Activated B cell treated with CpG ODN at 0.5 μM for 24 hours (primary cell): ENCODE data around the gene LSM3. TPM values are rescaled to one million over a fixed set of nuclear protein-coding genes. Genes with fewer than 3 reads are reported as not detected.

Source experiments
- ATAC-seq: fragments of 200-7000 bp; cut with Tn5 transposase; one replicate; pipeline ENCODE4 v1.10.0; 2021; ENCODE audit warnings: low read depth, mild to moderate bottlenecking, moderate library complexity
- CTCF ChIA-PET: fragments of 350-600 bp; sonication (Branson Sonifier 250); formaldehyde crosslinking; loops from one replicate; lab custom pipeline; 2021; ENCODE audit warnings: antibody characterized with exemption; lab: Charles Lee
- POLR2A ChIA-PET: fragments of 350-600 bp; sonication (Branson Sonifier 250); formaldehyde crosslinking; loops from one replicate; lab custom pipeline; 2021; ENCODE audit warnings: antibody characterized with exemption; lab: Charles Lee
- DNase-seq: peaks from one replicate; pipeline ENCODE4 v3.0.0; 2022
- H3K27ac Mint-ChIP-seq: one replicate; pipeline ENCODE4 v1.8.0; 2020; ENCODE audit warnings: mixed read lengths
- H3K27me3 Mint-ChIP-seq: one replicate; pipeline ENCODE4 v1.8.0; 2021; ENCODE audit warnings: mixed read lengths
- H3K36me3 Mint-ChIP-seq: one replicate; pipeline ENCODE4 v1.8.0; 2021; ENCODE audit warnings: low read depth, mixed read lengths
- H3K4me1 Mint-ChIP-seq: one replicate; pipeline ENCODE4 v1.8.0; 2021; ENCODE audit warnings: mixed read lengths
- H3K4me3 Mint-ChIP-seq: one replicate; pipeline ENCODE4 v1.8.0; 2020; ENCODE audit warnings: mild to moderate bottlenecking, mixed read lengths
- H3K9me3 Mint-ChIP-seq: one replicate; pipeline ENCODE4 v1.8.0; 2020; ENCODE audit warnings: mixed read lengths
- CTCF ChIP-seq: fragments of 200-600 bp; IDR thresholded peaks from one replicate; pipeline ENCODE4 v1.8.0; 2022; ENCODE audit warnings: antibody characterized with exemption, mild to moderate bottlenecking
- intact Hi-C: fragments of 100-400 bp; cut with micrococcal nuclease; formaldehyde crosslinking; loops from one replicate; pipeline ENCODE4 v1.15.1; 2024
- total RNA-seq: library from RNA; stranded (reverse); gene quantifications from 2 replicates; pipeline ENCODE4 v1.2.3, GENCODE V29; 2022

The LSM3 gene
- total RNA-seq, 1 donor from 2014 or later, result 12.9 TPM

- Mint-ChIP-seq H3K27ac (peak overlapping the region; percentile 96), H3K9me3 (no peaks in the 10 kb centered on the region), H3K4me1 (peaks cover 20% of the 10 kb centered on the region), H3K4me3 (no peak overlapping the region), H3K27me3 (no peaks in the 10 kb centered on the region), H3K36me3 (peaks cover 75% of the 10 kb centered on the region)
- DNase-seq (no peak), ATAC-seq (no peak)
- CTCF ChIA-PET, result interaction anchor here (0.8 to 1.6 kb wide), 2 partner anchors 35 to 247 kb away, joined by 4 to 6 read pairs; partner anchors contain the start of genes LSM3 and XPC
- intact Hi-C loops, result loop anchor here (1.0 kb wide), 2 partner anchors 19 to 35 kb away; partner anchors contain the start of genes CHCHD4, LSM3 and XPC
- no peak for TF ChIP-seq CTCF
- POLR2A ChIA-PET, result interaction anchor here (0.5 to 1.8 kb wide), 2 partner anchors 14 to 19 kb away, joined by 8 to 16 read pairs; partner anchors contain the start of genes CHCHD4 and TMEM43
Observed at GRCh38 chr3:14143271-14144225, 35.1 kb upstream of the LSM3 start.

- CTCF ChIA-PET, result interaction anchor here (1.6 kb wide), 1 partner anchor 248 kb away, joined by 6 read pairs; no protein-coding TSS in a partner anchor
- H3K4me1 Mint-ChIP-seq, result peaks cover 20% of the 10 kb centered on the region
- peak; percentile 33 for DNase-seq
- ATAC-seq, result peak; percentile 89
- peaks cover 74% of the 10 kb centered on the region for H3K36me3 Mint-ChIP-seq
- H3K27me3 Mint-ChIP-seq, result no peaks in the 10 kb centered on the region
- POLR2A ChIA-PET, result interaction anchor here (1.0 to 1.8 kb wide), 2 partner anchors 20 to 34 kb away, joined by 8 to 16 read pairs; partner anchors contain the start of genes CHCHD4, LSM3, TMEM43 and XPC
- TF ChIP-seq CTCF, result no peak
- H3K9me3 Mint-ChIP-seq, result no peaks in the 10 kb centered on the region
- intact Hi-C loops, result loop anchor here (1.0 kb wide), 2 partner anchors 20 to 34 kb away; partner anchors contain the start of genes CHCHD4, LSM3 and XPC
- H3K27ac Mint-ChIP-seq, result peak overlapping the region; percentile 96
- peak overlapping the region; percentile 57 for H3K4me3 Mint-ChIP-seq
Observed at GRCh38 chr3:14144423-14145075, 34.1 kb upstream of the LSM3 start.

GRCh38 chr3:14145236-14145635 lies 33.4 kb upstream of the LSM3 start:
- CTCF ChIA-PET, result interaction anchor here (1.6 kb wide), 1 partner anchor 249 kb away, joined by 6 read pairs; no protein-coding TSS in a partner anchor
- no peaks in the 10 kb centered on the region for H3K27me3 Mint-ChIP-seq
- POLR2A ChIA-PET, result interaction anchor here (1.0 to 1.8 kb wide), 2 partner anchors 21 to 33 kb away, joined by 8 to 16 read pairs; partner anchors contain the start of genes CHCHD4, LSM3, TMEM43 and XPC
- TF ChIP-seq CTCF, result no peak
- no peaks in the 10 kb centered on the region for H3K9me3 Mint-ChIP-seq
- no peak for DNase-seq
- H3K4me1 Mint-ChIP-seq, result peaks cover 20% of the 10 kb centered on the region
- peaks cover 72% of the 10 kb centered on the region for H3K36me3 Mint-ChIP-seq
- ATAC-seq, result no peak
- no peak overlapping the region for H3K4me3 Mint-ChIP-seq
- H3K27ac Mint-ChIP-seq, result peak overlapping the region; percentile 96
- intact Hi-C loops, result no loop called here

- peaks cover 20% of the 10 kb centered on the region for H3K4me1 Mint-ChIP-seq
- CTCF ChIA-PET, result interaction anchor here (1.6 kb wide), 1 partner anchor 249 kb away, joined by 6 read pairs; no protein-coding TSS in a partner anchor
Observed at GRCh38 chr3:14145670-14146380, 32.8 kb upstream of the LSM3 start.

More at GRCh38 chr3:14145670-14146380, 32.8 kb upstream of the LSM3 start:
- POLR2A ChIA-PET, result interaction anchor here (1.1 kb wide), 1 partner anchor 33 kb away, joined by 4 read pairs; the partner anchor contains the start of genes LSM3 and XPC
- Mint-ChIP-seq H3K27ac (peak overlapping the region; percentile 96), H3K9me3 (no peaks in the 10 kb centered on the region), H3K4me3 (no peak overlapping the region), H3K27me3 (no peaks in the 10 kb centered on the region), H3K36me3 (peaks cover 71% of the 10 kb centered on the region)
- intact Hi-C loops, result no loop called here
- no peak for DNase-seq
- no peak for TF ChIP-seq CTCF
- no peak for ATAC-seq
